PC-3 (cell line): Measurements from ENCODE around the gene EIF4G3. TPM values are rescaled to one million over a fixed set of nuclear protein-coding genes. Genes with fewer than 3 reads are reported as not detected.
"Not testable (repeated sequence)": the region's sequence is repeated elsewhere in the genome, so short reads cannot be mapped to it uniquely, and the experiment has no call there.

Source experiments
- ATAC-seq: fragments of 200-7000 bp; cut with Tn5 transposase; 2 replicates; pipeline ENCODE4 v1.9.1; 2020; ENCODE audit warnings: mild to moderate bottlenecking, moderate library complexity
- BruUV-seq: library from RNA; stranded (reverse); fragments of 400-500 nt; replicated peaks from 2 replicates; lab custom pipeline; 2021; lab: Mats Ljungman, UMichigan
- CTCF ChIA-PET: fragments of 300-600 bp; sonication (Branson Sonifier 250); formaldehyde crosslinking; loops from one replicate; lab custom pipeline; 2022; ENCODE audit warnings: antibody characterized with exemption; lab: Charles Lee
- POLR2A ChIA-PET: fragments of 300-600 bp; sonication (Branson Sonifier 250); formaldehyde crosslinking; loops from one replicate; lab custom pipeline; 2022; ENCODE audit warnings: antibody characterized with exemption; ENCODE audit not compliant: unreplicated experiment; lab: Charles Lee
- DNase-seq: peaks from one replicate; pipeline ENCODE4 v3.0.0-alpha.2; 2015
- H2AFZ ChIP-seq: fragments of 300-600 bp; sonication (generic); 2 replicates; pipeline ENCODE4 v1.6.0; 2016; ENCODE audit warnings: antibody characterized with exemption, low read length
- H3F3A ChIP-seq: fragments of 300-600 bp; sonication (generic); one replicate; pipeline ENCODE4 v1.6.0; 2017; ENCODE audit warnings: antibody characterized with exemption, low read length, control low read depth, mild to moderate bottlenecking; ENCODE audit not compliant: unreplicated experiment
- H3K27ac ChIP-seq: fragments of 300-600 bp; sonication (generic); 2 replicates; pipeline ENCODE4 v1.5.1; 2016; ENCODE audit warnings: mild to moderate bottlenecking, low read length
- H3K27me3 ChIP-seq: fragments of 300-600 bp; sonication (generic); 2 replicates; pipeline ENCODE4 v1.6.1; 2016; ENCODE audit warnings: low read length, mixed read lengths
- H3K36me3 ChIP-seq: fragments of 300-600 bp; sonication (generic); 2 replicates; pipeline ENCODE4 v1.6.1; 2016; ENCODE audit warnings: low read depth, mixed run types, low read length, mixed read lengths
- H3K4me1 ChIP-seq: fragments of 300-600 bp; sonication (generic); 2 replicates; pipeline ENCODE4 v1.5.1; 2016; ENCODE audit warnings: low read length; ENCODE audit not compliant: insufficient read depth
- H3K4me2 ChIP-seq: fragments of 300-600 bp; sonication (generic); 2 replicates; pipeline ENCODE4 v1.6.0; 2016; ENCODE audit warnings: low read length
- H3K4me3 ChIP-seq: fragments of 300-600 bp; sonication (generic); 2 replicates; pipeline ENCODE4 v1.5.1; 2016; ENCODE audit warnings: mild to moderate bottlenecking, low read length, mixed read lengths
- H3K79me2 ChIP-seq: fragments of 300-600 bp; sonication (generic); 2 replicates; pipeline ENCODE4 v1.6.1; 2017; ENCODE audit warnings: low read length, mixed read lengths
- H3K9ac ChIP-seq: fragments of 300-600 bp; sonication (generic); 2 replicates; pipeline ENCODE4 v1.6.0; 2016; ENCODE audit warnings: mild to moderate bottlenecking, low read length
- H3K9me2 ChIP-seq: fragments of 300-600 bp; sonication (generic); replicated peaks from 2 replicates; pipeline ENCODE4 v1.6.1; 2016; ENCODE audit warnings: mixed run types, low read length, mixed read lengths
- H3K9me3 ChIP-seq: fragments of 300-600 bp; sonication (generic); 2 replicates; pipeline ENCODE4 v1.6.1; 2016; ENCODE audit warnings: low read length, mixed read lengths
- H4K20me1 ChIP-seq: fragments of 300-600 bp; sonication (generic); 2 replicates; pipeline ENCODE4 v1.6.1; 2016; ENCODE audit warnings: low read length, mixed read lengths
- CTCF ChIP-seq: fragments of 300-600 bp; sonication (generic); conservative IDR thresholded peaks from 2 replicates; pipeline ENCODE4 v1.5.1; 2017; ENCODE audit warnings: antibody characterized with exemption, low read depth, mild to moderate bottlenecking, low read length
- EZH2 ChIP-seq: fragments of 300-600 bp; sonication (generic); IDR thresholded peaks from one replicate; pipeline ENCODE4 v1.6.1; 2017; ENCODE audit warnings: antibody characterized with exemption, mild to moderate bottlenecking, low read length; ENCODE audit not compliant: unreplicated experiment
- EZH2phosphoT487 ChIP-seq: fragments of 300-600 bp; sonication (generic); IDR thresholded peaks from 2 replicates; pipeline ENCODE4 v1.6.1; 2018; ENCODE audit warnings: mild to moderate bottlenecking, antibody characterized with exemption, low read length, borderline replicate concordance
- intact Hi-C: fragments of 100-400 bp; cut with micrococcal nuclease; formaldehyde crosslinking; loops from 2 replicates; pipeline ENCODE4 v1.9.0; 2023
- total RNA-seq: library from RNA; depleted of rRNA; stranded (reverse); fragments of >200 nt; gene quantifications from 2 replicates; pipeline ENCODE4 v1.2.3, GENCODE V29; 2014

Gene EIF4G3
- total RNA-seq, 1 experiment from 2014 or later: 16.9 TPM

GRCh38 chr1:21192284-21192683, 15.6 kb upstream of the EIF4G3 start:
- no peak overlapping the region for H3K9ac ChIP-seq
- H2AFZ ChIP-seq: no peak overlapping the region
- H3K4me2 ChIP-seq: no peak overlapping the region

GRCh38 chr1:21190771-21191170, 14.1 kb upstream of the EIF4G3 start:
- POLR2A ChIA-PET, H3K9ac ChIP-seq, H2AFZ ChIP-seq, intact Hi-C loops, ATAC-seq, H3K9me3 ChIP-seq, BruUV-seq, H3K4me2 ChIP-seq, H3K27me3 ChIP-seq, H3K79me2 ChIP-seq, H3K4me1 ChIP-seq, H4K20me1 ChIP-seq, H3K4me3 ChIP-seq, DNase-seq, H3K36me3 ChIP-seq, H3K27ac ChIP-seq, H3F3A ChIP-seq, H3K9me2 ChIP-seq: not testable (repeated sequence)
- CTCF ChIA-PET: interaction anchor here (0.7 kb wide), 1 partner anchor 615 kb away, joined by 3 read pairs; no protein-coding TSS in a partner anchor

More at GRCh38 chr1:21192284-21192683, 15.6 kb upstream of the EIF4G3 start:
- ChIA-PET CTCF (no interaction called here), POLR2A (no interaction called here)
- Histone ChIP-seq H4K20me1 (no peaks in the 10 kb centered on the region), H3K9me2 (no peaks in the 10 kb centered on the region), H3K9me3 (no peaks in the 10 kb centered on the region), H3K27me3 (no peaks in the 10 kb centered on the region), H3F3A (no peaks in the 10 kb centered on the region), H3K79me2 (no peaks in the 10 kb centered on the region), H3K27ac (no peak overlapping the region), H3K4me3 (no peak overlapping the region), H3K4me1 (0 out of 2 replicates have a peak, but pooled peaks cover 4% of the 10 kb centered on the region), H3K36me3 (no peaks in the 10 kb centered on the region)
- DNase-seq (no peak), ATAC-seq (no peak)
- intact Hi-C loops: no loop called here
- TF ChIP-seq EZH2phosphoT487: no peak
- TF ChIP-seq EZH2: no peak
- TF ChIP-seq CTCF: no peak
- BruUV-seq: no TSS peak

GRCh38 chr1:21189906-21190500, 13.3 kb upstream of the EIF4G3 start:
- Histone ChIP-seq H3F3A (no peaks in the 10 kb centered on the region), H3K36me3 (no peaks in the 10 kb centered on the region), H3K4me2 (no peak overlapping the region), H3K9ac (no peak overlapping the region), H3K4me1 (0 out of 2 replicates have a peak, but pooled peaks cover 3% of the 10 kb centered on the region), H3K27ac (no peak overlapping the region), H3K9me2 (no peaks in the 10 kb centered on the region), H2AFZ (no peak overlapping the region), H3K9me3 (no peaks in the 10 kb centered on the region), H3K4me3 (no peak overlapping the region), H3K79me2 (no peaks in the 10 kb centered on the region), H4K20me1 (no peaks in the 10 kb centered on the region), H3K27me3 (no peaks in the 10 kb centered on the region)
- intact Hi-C loops: no loop called here
- ChIA-PET POLR2A (no interaction called here), CTCF (no interaction called here)
- no peak for TF ChIP-seq EZH2phosphoT487
- no peak for TF ChIP-seq EZH2
- TF ChIP-seq CTCF: no peak
- no TSS peak for BruUV-seq
- ATAC-seq: no peak
- no peak for DNase-seq
